Thyroid gland (tissue), 4 donors: ENCODE data around the gene PPOX.

Source experiments
- POLR2A ChIP-seq, 2 donors: fragments of 450-650 bp; IDR thresholded peaks; one replicate each; pipeline ENCODE4 v1.6.1; 2017; ENCODE audit warnings: antibody characterized with exemption in 2 of 2, mild to moderate bottlenecking in 2 of 2, moderate library complexity in 1 of 2
- TF ChIP-seq, protein P1 (sequence below), 6 experiments: fragments of 200-600 bp in 3 of 6; fragments of 450-650 bp in 3 of 6; sonication (generic) in 3 of 6; IDR thresholded peaks; one replicate each; pipeline ENCODE4 v1.5.1; 2016 to 2019; ENCODE audit warnings: antibody characterized with exemption in 6 of 6, mild to moderate bottlenecking in 2 of 6, inconsistent platforms in 1 of 6, moderate library complexity in 1 of 6

GRCh38 chr1:161119092-161119903 lies 46.9 kb upstream of the PPOX start:
- TF ChIP-seq, protein P1, sequence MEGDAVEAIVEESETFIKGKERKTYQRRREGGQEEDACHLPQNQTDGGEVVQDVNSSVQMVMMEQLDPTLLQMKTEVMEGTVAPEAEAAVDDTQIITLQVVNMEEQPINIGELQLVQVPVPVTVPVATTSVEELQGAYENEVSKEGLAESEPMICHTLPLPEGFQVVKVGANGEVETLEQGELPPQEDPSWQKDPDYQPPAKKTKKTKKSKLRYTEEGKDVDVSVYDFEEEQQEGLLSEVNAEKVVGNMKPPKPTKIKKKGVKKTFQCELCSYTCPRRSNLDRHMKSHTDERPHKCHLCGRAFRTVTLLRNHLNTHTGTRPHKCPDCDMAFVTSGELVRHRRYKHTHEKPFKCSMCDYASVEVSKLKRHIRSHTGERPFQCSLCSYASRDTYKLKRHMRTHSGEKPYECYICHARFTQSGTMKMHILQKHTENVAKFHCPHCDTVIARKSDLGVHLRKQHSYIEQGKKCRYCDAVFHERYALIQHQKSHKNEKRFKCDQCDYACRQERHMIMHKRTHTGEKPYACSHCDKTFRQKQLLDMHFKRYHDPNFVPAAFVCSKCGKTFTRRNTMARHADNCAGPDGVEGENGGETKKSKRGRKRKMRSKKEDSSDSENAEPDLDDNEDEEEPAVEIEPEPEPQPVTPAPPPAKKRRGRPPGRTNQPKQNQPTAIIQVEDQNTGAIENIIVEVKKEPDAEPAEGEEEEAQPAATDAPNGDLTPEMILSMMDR (IDR thresholded peaks at IDR 0.05), result peak in 3 of 6 experiments; percentile 24 to 39 (median 27)
- TF ChIP-seq POLR2A (IDR thresholded peaks at IDR 0.05), result no peak
